K562 (cell line): ENCODE data around the gene PFKFB2. TPM values are rescaled to one million over a fixed set of nuclear protein-coding genes. Genes with fewer than 3 reads are reported as not detected.

ENCODE experiments used
- ADNP ChIP-seq: fragments of 200-800 bp; sonication (Bioruptor generic); IDR thresholded peaks from 2 replicates; pipeline ENCODE4 v1.6.1; 2016; ENCODE audit warnings: missing genetic modification characterization, missing compliant biosample characterization
- CREB5 ChIP-seq: fragments of 250-450 bp; sonication (Bioruptor Pico); IDR thresholded peaks from 2 replicates; pipeline ENCODE4 v1.5.0; 2020; ENCODE audit warnings: mild to moderate bottlenecking
- RBM22 ChIP-seq: fragments of 200-400 bp; formaldehyde crosslinking; IDR thresholded peaks from 2 replicates; pipeline ENCODE4 v1.6.1; 2018; ENCODE audit warnings: low read length, low read depth; ENCODE audit not compliant: poor library complexity, severe bottlenecking
- RNF2 ChIP-seq: sonication (generic); IDR thresholded peaks from 2 replicates; pipeline ENCODE4 v1.6.1; 2016
- VEZF1 ChIP-seq: fragments of 200-800 bp; sonication (Bioruptor generic); IDR thresholded peaks from 2 replicates; pipeline ENCODE4 v1.6.1; 2017; ENCODE audit warnings: missing genetic modification characterization, missing compliant biosample characterization
- ZBTB26 ChIP-seq: fragments of 450-650 bp; formaldehyde crosslinking; IDR thresholded peaks from 2 replicates; pipeline ENCODE4 v1.4.0; 2022; ENCODE audit warnings: missing genetic modification characterization
- polyA plus RNA-seq, 8 experiments: library from polyadenylated mRNA; depleted of rRNA in 4 of 8; stranded (reverse) in 5 of 8; unstranded in 3 of 8; fragments of >200 nt; fragmentation: Nextera tagmentation in 2 of 8; fragmentation: Illumina TruSeq in 1 of 8; extraction: Ambion mirVana in 2 of 8; extraction: Trizol in 1 of 8; gene quantifications; 2 replicates each; pipeline versions ENCODE4 v1.2.1 to v1.2.3, GENCODE V29; 2011 to 2014; ENCODE audit warnings: inconsistent platforms in 1 of 8, missing spikeins in 1 of 8
- total RNA-seq, 7 experiments: library from RNA; depleted of rRNA in 6 of 7; stranded (reverse); fragments of >200 nt in 6 of 7; fragmentation: Illumina TruSeq in 2 of 7; extraction: Trizol in 2 of 7; gene quantifications; 2 replicates each; pipeline versions ENCODE4 v1.2.1 to v1.2.3, GENCODE V29; 2011 to 2021; ENCODE audit warnings: low replicate concordance in 1 of 7
- TF ChIP-seq, protein P1 (sequence below): fragments of 450-650 bp; formaldehyde crosslinking; IDR thresholded peaks from 2 replicates; pipeline ENCODE4 v1.4.0; 2022; ENCODE audit warnings: mild to moderate bottlenecking, moderate library complexity
- TF ChIP-seq, protein P2 (sequence below): fragments of 250-450 bp; sonication (Bioruptor Pico); IDR thresholded peaks from 2 replicates; pipeline ENCODE4 v1.8.0; 2022; ENCODE audit warnings: inconsistent platforms

PFKFB2 gene
- total and polyA plus RNA-seq, 9 of the 15 experiments (the other 6 are each of a cell fraction or from before 2014, with no cell fraction given): 6.9 to 26.0 (median 16.4) TPM

GRCh38 chr1:207071426-207071825 lies 18.4 kb downstream of the PFKFB2 start (continued):
- no peak for TF ChIP-seq CREB5 (CRISPR knock-in tag)
- TF ChIP-seq, protein P1, sequence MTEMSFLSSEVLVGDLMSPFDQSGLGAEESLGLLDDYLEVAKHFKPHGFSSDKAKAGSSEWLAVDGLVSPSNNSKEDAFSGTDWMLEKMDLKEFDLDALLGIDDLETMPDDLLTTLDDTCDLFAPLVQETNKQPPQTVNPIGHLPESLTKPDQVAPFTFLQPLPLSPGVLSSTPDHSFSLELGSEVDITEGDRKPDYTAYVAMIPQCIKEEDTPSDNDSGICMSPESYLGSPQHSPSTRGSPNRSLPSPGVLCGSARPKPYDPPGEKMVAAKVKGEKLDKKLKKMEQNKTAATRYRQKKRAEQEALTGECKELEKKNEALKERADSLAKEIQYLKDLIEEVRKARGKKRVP: no peak
- TF ChIP-seq RNF2: no peak
- TF ChIP-seq ZBTB26 (CRISPR knock-in tag): no peak
- TF ChIP-seq ADNP: no peak
- TF ChIP-seq VEZF1 (CRISPR knock-in tag): no peak
- TF ChIP-seq RBM22: no peak
- TF ChIP-seq, protein P2, sequence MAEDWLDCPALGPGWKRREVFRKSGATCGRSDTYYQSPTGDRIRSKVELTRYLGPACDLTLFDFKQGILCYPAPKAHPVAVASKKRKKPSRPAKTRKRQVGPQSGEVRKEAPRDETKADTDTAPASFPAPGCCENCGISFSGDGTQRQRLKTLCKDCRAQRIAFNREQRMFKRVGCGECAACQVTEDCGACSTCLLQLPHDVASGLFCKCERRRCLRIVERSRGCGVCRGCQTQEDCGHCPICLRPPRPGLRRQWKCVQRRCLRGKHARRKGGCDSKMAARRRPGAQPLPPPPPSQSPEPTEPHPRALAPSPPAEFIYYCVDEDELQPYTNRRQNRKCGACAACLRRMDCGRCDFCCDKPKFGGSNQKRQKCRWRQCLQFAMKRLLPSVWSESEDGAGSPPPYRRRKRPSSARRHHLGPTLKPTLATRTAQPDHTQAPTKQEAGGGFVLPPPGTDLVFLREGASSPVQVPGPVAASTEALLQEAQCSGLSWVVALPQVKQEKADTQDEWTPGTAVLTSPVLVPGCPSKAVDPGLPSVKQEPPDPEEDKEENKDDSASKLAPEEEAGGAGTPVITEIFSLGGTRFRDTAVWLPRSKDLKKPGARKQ (CRISPR knock-in tag): no peak
